HepG2 (cell line): Measurements from ENCODE around the gene APLP1. TPM values are rescaled to one million over a fixed set of nuclear protein-coding genes. Genes with fewer than 3 reads are reported as not detected.

Experiments used
- CCDC6 ChIP-seq: sonication (generic); formaldehyde crosslinking; IDR thresholded peaks from 2 replicates; pipeline ENCODE4 v1.8.1; 2022; ENCODE audit warnings: mild to moderate bottlenecking, missing genetic modification reagents, moderate library complexity
- FOXO1 ChIP-seq: sonication (generic); formaldehyde crosslinking; IDR thresholded peaks from 2 replicates; pipeline ENCODE4 v1.4.0; 2020; ENCODE audit warnings: missing genetic modification reagents
- HNRNPL ChIP-seq: fragments of 200-400 bp; formaldehyde crosslinking; IDR thresholded peaks from 2 replicates; pipeline ENCODE4 v1.6.1; 2017; ENCODE audit warnings: mild to moderate bottlenecking, low read depth, low read length
- MED8 ChIP-seq: sonication (generic); formaldehyde crosslinking; IDR thresholded peaks from 2 replicates; pipeline ENCODE4 v1.8.1; 2023; ENCODE audit warnings: mild to moderate bottlenecking, missing genetic modification reagents; ENCODE audit not compliant: insufficient replicate concordance
- NCOR1 ChIP-seq: fragments of 200-600 bp; sonication (generic); IDR thresholded peaks from 2 replicates; pipeline ENCODE4 v1.7.0; 2017; ENCODE audit warnings: antibody characterized with exemption, low read length, borderline replicate concordance
- NFIB ChIP-seq: sonication (generic); formaldehyde crosslinking; IDR thresholded peaks from 2 replicates; pipeline ENCODE4 v1.9.0; 2021; ENCODE audit warnings: missing genetic modification reagents, mild to moderate bottlenecking, borderline replicate concordance
- NFKBIZ ChIP-seq: IDR thresholded peaks from 2 replicates; pipeline ENCODE4 v1.6.1; 2018; ENCODE audit warnings: missing genetic modification reagents, missing compliant biosample characterization
- NFYC ChIP-seq: IDR thresholded peaks from 2 replicates; pipeline ENCODE4 v1.6.1; 2016; ENCODE audit warnings: missing genetic modification reagents, missing compliant biosample characterization
- NR1H2 ChIP-seq: sonication (generic); formaldehyde crosslinking; IDR thresholded peaks from 2 replicates; pipeline ENCODE4 v1.8.1; 2022; ENCODE audit warnings: low read depth, missing genetic modification reagents, borderline replicate concordance
- PHF20 ChIP-seq: sonication (generic); formaldehyde crosslinking; IDR thresholded peaks from 2 replicates; pipeline ENCODE4 v1.5.0; 2020; ENCODE audit warnings: mild to moderate bottlenecking, missing genetic modification reagents
- SIN3A ChIP-seq: IDR thresholded peaks from 2 replicates; pipeline ENCODE4 v1.6.1; 2011; ENCODE audit warnings: low read depth, mild to moderate bottlenecking, control low read depth, low read length, borderline replicate concordance
- ZNF10 ChIP-seq: sonication (generic); formaldehyde crosslinking; IDR thresholded peaks from 2 replicates; pipeline ENCODE4 v1.4.0; 2020; ENCODE audit warnings: mild to moderate bottlenecking, low read depth, missing genetic modification reagents, borderline replicate concordance
- ZNF567 ChIP-seq: sonication (generic); formaldehyde crosslinking; IDR thresholded peaks from 2 replicates; pipeline ENCODE4 v1.8.1; 2023; ENCODE audit warnings: mild to moderate bottlenecking, missing genetic modification reagents, borderline replicate concordance
- ZSCAN12 ChIP-seq: sonication (generic); formaldehyde crosslinking; IDR thresholded peaks from 2 replicates; pipeline ENCODE4 v1.9.0; 2021; ENCODE audit warnings: mild to moderate bottlenecking, missing genetic modification reagents
- ZSCAN20 ChIP-seq: sonication (generic); formaldehyde crosslinking; IDR thresholded peaks from 2 replicates; pipeline ENCODE4 v1.4.0; 2020; ENCODE audit warnings: missing genetic modification reagents, mild to moderate bottlenecking, borderline replicate concordance
- polyA plus RNA-seq, 8 experiments: library from polyadenylated mRNA; depleted of rRNA in 3 of 8; stranded (reverse) in 7 of 8; unstranded in 1 of 8; fragments of >200 nt; fragmentation: Illumina TruSeq in 4 of 8; extraction: Trizol in 4 of 8; gene quantifications; 2 replicates each; pipeline versions ENCODE4 v1.2.1 to v1.2.3, GENCODE V29; 2011 to 2016; ENCODE audit warnings: low read depth in 4 of 8, missing spikeins in 1 of 8, mixed read lengths in 1 of 8; ENCODE audit not compliant: insufficient read depth in 1 of 8
- total RNA-seq, 5 experiments: library from RNA; depleted of rRNA; stranded (reverse); fragments of >200 nt; fragmentation: Illumina TruSeq; extraction: Trizol; gene quantifications; 2 replicates each; pipeline ENCODE4 v1.2.3, GENCODE V29; 2016; ENCODE audit warnings: low read depth in 1 of 5
- TF ChIP-seq, protein P1 (sequence below): sonication (generic); formaldehyde crosslinking; IDR thresholded peaks from 2 replicates; pipeline ENCODE4 v1.5.0; 2020; ENCODE audit warnings: missing genetic modification reagents
- TF ChIP-seq, protein P2 (sequence below), 2 experiments: IDR thresholded peaks; 2 replicates each; pipeline ENCODE4 v1.6.1; 2011 to 2012; ENCODE audit warnings: low read length in 2 of 2, borderline replicate concordance in 1 of 2, low read depth in 1 of 2, mild to moderate bottlenecking in 1 of 2, moderate library complexity in 1 of 2
- TF ChIP-seq, protein P3 (sequence below): sonication (generic); formaldehyde crosslinking; IDR thresholded peaks from 2 replicates; pipeline ENCODE4 v1.4.0; 2020; ENCODE audit warnings: missing genetic modification reagents, borderline replicate concordance
- TF ChIP-seq, protein P4 (sequence below): sonication (generic); formaldehyde crosslinking; IDR thresholded peaks from 2 replicates; pipeline ENCODE4 v1.5.0; 2020; ENCODE audit warnings: missing genetic modification reagents, mild to moderate bottlenecking, borderline replicate concordance

APLP1 gene
- total and polyA plus RNA-seq, 2 of the 13 experiments (the other 11 are each of a cell fraction or from before 2014, with no cell fraction given): 2.0 to 2.9 TPM

DNA sequence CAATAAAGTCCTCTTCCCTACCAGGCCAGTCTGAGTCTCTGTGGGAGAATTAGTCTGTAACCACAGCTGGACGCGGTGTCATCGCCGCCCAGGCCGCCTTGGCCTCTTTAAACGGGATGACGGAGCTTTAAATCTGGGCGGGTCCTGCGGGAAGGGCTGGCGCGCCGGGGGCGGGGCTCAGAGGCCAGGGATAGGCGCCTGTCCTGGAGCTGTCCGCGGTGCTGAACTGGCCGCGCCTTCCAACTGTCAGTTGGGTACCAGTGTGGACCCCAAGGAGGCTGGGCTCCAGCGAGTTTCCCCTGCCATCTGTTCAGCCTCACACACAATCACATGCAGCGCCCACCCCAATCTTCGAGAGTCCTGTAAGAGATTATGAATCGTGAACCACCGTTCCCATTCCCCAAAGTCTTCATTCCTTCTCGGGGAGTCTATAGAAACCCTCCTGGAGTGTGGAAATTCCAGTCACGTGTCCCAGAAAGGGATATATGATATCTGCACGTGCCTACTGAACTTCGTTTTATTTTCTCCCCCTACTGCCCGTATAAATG lies 11.5 kb downstream of the APLP1 start (continued):
- TF ChIP-seq NCOR1 (no peak), ZNF567 (CRISPR knock-in tag) (no peak), SIN3A (peak; percentile 96), FOXO1 (peak; percentile 63), NFIB (no peak), CCDC6 (CRISPR knock-in tag) (peak; percentile 89), NR1H2 (CRISPR knock-in tag) (0 out of 2 replicates have a peak, but pooled peaks have one; percentile 77), ZSCAN12 (CRISPR knock-in tag) (peak; percentile 97), MED8 (CRISPR knock-in tag) (no peak), ZNF10 (CRISPR knock-in tag) (no peak), ZSCAN20 (CRISPR knock-in tag) (peak; percentile 96), PHF20 (CRISPR knock-in tag) (no peak), HNRNPL (no peak), NFYC (peak; percentile 23; the same call in 1 of the 2 replicates), NFKBIZ (CRISPR knock-in tag) (peak; percentile 76; the same call in 1 of the 2 replicates)
- TF ChIP-seq, protein P1, sequence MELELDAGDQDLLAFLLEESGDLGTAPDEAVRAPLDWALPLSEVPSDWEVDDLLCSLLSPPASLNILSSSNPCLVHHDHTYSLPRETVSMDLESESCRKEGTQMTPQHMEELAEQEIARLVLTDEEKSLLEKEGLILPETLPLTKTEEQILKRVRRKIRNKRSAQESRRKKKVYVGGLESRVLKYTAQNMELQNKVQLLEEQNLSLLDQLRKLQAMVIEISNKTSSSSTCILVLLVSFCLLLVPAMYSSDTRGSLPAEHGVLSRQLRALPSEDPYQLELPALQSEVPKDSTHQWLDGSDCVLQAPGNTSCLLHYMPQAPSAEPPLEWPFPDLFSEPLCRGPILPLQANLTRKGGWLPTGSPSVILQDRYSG (CRISPR knock-in tag): peak; percentile 89
- TF ChIP-seq, protein P2, sequence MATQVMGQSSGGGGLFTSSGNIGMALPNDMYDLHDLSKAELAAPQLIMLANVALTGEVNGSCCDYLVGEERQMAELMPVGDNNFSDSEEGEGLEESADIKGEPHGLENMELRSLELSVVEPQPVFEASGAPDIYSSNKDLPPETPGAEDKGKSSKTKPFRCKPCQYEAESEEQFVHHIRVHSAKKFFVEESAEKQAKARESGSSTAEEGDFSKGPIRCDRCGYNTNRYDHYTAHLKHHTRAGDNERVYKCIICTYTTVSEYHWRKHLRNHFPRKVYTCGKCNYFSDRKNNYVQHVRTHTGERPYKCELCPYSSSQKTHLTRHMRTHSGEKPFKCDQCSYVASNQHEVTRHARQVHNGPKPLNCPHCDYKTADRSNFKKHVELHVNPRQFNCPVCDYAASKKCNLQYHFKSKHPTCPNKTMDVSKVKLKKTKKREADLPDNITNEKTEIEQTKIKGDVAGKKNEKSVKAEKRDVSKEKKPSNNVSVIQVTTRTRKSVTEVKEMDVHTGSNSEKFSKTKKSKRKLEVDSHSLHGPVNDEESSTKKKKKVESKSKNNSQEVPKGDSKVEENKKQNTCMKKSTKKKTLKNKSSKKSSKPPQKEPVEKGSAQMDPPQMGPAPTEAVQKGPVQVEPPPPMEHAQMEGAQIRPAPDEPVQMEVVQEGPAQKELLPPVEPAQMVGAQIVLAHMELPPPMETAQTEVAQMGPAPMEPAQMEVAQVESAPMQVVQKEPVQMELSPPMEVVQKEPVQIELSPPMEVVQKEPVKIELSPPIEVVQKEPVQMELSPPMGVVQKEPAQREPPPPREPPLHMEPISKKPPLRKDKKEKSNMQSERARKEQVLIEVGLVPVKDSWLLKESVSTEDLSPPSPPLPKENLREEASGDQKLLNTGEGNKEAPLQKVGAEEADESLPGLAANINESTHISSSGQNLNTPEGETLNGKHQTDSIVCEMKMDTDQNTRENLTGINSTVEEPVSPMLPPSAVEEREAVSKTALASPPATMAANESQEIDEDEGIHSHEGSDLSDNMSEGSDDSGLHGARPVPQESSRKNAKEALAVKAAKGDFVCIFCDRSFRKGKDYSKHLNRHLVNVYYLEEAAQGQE (IDR thresholded peaks at IDR 0.05; ENCODE audit: borderline replicate concordance in 1 of 2, low read depth in 1 of 2, low read length in 2 of 2): peak; percentile 99 to 100
- TF ChIP-seq, protein P3, sequence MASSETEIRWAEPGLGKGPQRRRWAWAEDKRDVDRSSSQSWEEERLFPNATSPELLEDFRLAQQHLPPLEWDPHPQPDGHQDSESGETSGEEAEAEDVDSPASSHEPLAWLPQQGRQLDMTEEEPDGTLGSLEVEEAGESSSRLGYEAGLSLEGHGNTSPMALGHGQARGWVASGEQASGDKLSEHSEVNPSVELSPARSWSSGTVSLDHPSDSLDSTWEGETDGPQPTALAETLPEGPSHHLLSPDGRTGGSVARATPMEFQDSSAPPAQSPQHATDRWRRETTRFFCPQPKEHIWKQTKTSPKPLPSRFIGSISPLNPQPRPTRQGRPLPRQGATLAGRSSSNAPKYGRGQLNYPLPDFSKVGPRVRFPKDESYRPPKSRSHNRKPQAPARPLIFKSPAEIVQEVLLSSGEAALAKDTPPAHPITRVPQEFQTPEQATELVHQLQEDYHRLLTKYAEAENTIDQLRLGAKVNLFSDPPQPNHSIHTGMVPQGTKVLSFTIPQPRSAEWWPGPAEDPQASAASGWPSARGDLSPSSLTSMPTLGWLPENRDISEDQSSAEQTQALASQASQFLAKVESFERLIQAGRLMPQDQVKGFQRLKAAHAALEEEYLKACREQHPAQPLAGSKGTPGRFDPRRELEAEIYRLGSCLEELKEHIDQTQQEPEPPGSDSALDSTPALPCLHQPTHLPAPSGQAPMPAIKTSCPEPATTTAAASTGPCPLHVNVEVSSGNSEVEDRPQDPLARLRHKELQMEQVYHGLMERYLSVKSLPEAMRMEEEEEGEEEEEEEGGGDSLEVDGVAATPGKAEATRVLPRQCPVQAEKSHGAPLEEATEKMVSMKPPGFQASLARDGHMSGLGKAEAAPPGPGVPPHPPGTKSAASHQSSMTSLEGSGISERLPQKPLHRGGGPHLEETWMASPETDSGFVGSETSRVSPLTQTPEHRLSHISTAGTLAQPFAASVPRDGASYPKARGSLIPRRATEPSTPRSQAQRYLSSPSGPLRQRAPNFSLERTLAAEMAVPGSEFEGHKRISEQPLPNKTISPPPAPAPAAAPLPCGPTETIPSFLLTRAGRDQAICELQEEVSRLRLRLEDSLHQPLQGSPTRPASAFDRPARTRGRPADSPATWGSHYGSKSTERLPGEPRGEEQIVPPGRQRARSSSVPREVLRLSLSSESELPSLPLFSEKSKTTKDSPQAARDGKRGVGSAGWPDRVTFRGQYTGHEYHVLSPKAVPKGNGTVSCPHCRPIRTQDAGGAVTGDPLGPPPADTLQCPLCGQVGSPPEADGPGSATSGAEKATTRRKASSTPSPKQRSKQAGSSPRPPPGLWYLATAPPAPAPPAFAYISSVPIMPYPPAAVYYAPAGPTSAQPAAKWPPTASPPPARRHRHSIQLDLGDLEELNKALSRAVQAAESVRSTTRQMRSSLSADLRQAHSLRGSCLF (CRISPR knock-in tag): peak; percentile 92; the same call in 1 of the 2 replicates
- TF ChIP-seq, protein P4, sequence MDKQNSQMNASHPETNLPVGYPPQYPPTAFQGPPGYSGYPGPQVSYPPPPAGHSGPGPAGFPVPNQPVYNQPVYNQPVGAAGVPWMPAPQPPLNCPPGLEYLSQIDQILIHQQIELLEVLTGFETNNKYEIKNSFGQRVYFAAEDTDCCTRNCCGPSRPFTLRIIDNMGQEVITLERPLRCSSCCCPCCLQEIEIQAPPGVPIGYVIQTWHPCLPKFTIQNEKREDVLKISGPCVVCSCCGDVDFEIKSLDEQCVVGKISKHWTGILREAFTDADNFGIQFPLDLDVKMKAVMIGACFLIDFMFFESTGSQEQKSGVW: peak; percentile 52; the same call in 1 of the 2 replicates
